ENCODE data around the gene PUS1.
"Not testable (repeated sequence)": the region's sequence is repeated elsewhere in the genome, so short reads cannot be mapped to it uniquely, and the experiment has no call there.

Gene PUS1

GRCh38 chr12:131965073-131965472 is 36.0 kb downstream of the PUS1 start:
- DNase-seq: no peak

- no peak for DNase-seq
These were observed 42.1 kb downstream of the PUS1 start for GRCh38 chr12:131971226-131971625.

DNA sequence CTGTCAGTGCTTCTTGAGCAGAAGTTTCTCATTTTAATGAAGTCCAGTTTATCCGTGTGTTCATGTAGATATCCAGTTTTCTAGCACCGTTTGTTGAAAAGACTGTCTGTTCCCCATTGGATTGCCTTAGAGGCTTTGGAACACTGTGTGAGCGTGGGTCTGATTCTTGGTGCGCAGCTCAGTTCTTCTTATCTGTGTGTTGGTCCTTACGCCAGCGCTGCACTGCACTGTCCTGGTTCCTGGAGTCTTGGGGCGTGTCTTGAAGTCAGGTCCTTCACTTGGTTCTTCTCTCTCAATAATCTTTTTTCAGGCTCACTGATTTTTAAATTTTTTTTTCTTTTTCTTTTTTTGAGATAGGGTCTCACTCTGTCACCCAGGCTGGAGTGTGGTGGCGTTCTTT is 46.2 kb downstream of the PUS1 start:
- DNase-seq: no peak

DNA sequence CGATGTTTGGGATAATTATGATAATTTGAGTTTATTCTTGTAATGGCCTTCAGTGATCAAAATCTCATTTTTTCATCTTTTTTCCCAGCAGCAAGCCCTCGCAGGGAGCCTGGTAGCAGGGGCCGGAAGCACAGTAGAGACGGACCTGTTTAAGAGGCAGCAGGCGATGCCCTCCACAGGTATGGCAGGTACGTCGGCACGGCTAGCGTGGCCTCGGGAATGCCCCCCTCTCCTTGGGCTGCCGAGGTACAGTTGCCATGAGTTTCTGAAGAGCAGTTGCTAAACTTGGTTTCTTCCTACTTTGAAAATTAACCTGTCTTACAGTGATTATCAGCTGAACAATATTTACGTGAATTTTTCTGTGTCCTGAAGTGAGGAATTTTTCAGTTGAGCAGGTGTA is 50.5 kb downstream of the PUS1 start:
- DNase-seq: no peak

- no peak for DNase-seq
These were observed 51.2 kb downstream of the PUS1 start for GRCh38 chr12:131980263-131980662.

DNA sequence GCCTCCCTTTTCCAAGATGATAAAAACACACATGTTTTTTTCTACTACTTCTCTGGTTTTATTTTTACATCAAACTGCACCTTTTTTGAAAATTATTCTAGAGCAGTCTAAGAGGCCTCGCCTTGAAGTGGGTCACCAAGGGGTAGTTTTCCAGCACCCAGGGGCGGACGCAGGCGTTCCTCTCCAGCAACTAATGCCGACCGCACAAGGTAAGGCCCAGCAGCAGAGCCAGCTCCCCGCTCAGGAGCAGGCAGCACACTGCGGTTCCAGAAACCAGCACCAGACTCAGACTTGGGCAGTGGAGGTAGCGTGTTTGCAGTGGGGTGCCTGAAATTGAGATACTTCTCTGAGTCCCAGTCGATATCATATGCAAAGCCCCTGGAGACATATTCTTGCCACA is 52.3 kb downstream of the PUS1 start:
- DNase-seq: no peak

GRCh38 chr12:131982041-131982440 is 53.0 kb downstream of the PUS1 start:
- DNase-seq: no peak

- DNase-seq: no peak
These were observed 54.0 kb downstream of the PUS1 start for GRCh38 chr12:131983026-131983425.

- no peak for DNase-seq
These were observed 54.5 kb downstream of the PUS1 start for GRCh38 chr12:131983554-131983953.

DNA sequence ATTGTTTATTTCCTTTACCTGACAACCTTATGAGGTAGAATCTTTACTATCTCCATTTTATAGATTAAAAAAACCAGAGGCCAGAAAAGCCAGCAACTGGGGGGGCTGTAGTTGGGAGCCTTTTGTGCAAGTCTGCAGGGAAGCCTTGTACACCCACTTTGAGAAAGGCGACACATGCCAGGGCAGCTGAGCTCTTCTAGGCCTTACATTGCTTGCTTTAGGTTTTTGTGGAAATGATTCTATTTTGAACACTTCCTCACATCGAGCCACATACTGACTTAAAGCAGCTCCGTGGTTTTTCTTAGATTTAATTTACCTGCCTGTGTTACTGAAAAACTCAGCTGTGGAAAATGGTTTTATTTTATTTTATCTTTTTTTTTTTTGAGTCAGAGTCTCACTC is 55.3 kb downstream of the PUS1 start:
- DNase-seq: no peak

DNA sequence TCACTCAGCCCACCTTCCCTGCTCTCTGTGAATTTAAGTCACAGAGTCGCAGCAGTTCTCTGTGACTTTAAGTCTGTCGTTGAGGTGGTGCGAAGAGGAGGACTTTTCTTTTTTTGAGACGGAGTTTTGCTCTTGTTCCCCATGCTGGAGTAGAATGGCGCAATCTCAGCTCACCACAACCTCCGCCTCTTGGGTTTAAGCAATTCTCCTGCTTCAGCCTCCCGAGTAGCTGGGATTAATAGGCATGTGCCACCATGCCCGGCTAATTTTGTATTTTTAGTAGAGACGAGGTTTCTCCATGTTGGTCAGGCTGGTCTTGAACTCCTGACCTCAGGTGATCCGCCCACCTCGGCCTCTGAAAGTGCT is 56.4 kb downstream of the PUS1 start:
- DNase-seq: not testable (repeated sequence)

- DNase-seq: no peak
These were observed 57.3 kb downstream of the PUS1 start for GRCh38 chr12:131986361-131986760.

GRCh38 chr12:131986910-131987309 is 57.8 kb downstream of the PUS1 start:
- no peak for DNase-seq

DNA sequence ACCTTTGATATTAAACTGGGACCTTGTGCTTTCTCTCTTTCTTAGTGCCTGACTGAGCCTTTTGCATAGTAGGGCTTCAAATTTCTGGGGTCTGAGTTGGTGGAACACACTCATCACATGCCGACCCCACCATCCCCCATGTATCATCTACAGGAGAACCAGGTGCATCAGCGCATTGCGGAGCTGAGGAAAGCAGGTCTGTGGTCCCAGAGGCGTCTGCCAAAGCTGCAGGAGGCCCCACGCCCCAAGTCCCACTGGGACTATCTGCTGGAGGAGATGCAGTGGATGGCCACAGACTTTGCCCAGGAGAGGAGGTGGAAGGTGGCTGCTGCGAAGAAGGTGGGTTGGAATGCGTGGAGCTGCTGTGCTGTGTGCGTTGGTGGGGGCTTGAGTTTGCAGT is 58.5 kb downstream of the PUS1 start:
- no peak for DNase-seq

DNA sequence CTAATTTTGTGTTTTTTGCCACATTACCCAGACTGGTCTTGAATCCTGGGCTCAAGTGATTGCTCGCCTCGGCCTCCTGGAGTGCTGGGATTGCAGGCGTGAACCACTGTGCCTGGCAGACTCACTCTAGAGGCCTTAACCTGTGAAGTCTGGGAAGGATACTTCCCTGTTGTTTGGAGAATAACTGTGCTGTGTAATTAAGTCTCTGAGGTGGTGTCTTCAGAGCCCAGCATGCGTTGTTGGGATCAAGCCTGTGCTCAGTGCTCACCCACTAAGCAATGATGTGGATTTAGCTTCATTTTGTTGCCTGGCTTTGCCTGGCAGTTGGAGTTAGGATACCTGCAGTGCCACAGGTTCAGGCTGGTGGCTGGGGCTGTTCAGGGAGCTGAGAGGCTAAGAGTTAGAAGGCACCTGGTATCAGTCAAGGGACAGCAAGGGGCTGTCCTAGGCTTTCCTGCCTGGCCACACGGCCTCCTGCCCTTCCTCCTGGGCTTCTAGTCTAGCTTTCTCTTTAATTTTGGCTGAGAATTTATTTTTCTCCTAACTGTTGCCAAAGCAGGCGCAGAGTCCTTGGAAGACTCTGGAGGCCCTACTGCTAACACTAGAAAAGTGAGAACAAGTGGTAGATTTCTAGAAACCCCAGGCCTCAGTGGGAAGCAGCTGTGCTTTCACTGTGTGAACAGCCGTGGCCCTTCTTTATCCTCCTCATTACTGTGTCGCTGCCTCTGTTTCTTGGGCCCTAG is 59.1 kb downstream of the PUS1 start:
- no peak for DNase-seq

GRCh38 chr12:131989021-131989420 is 59.9 kb downstream of the PUS1 start:
- no peak for DNase-seq

DNA sequence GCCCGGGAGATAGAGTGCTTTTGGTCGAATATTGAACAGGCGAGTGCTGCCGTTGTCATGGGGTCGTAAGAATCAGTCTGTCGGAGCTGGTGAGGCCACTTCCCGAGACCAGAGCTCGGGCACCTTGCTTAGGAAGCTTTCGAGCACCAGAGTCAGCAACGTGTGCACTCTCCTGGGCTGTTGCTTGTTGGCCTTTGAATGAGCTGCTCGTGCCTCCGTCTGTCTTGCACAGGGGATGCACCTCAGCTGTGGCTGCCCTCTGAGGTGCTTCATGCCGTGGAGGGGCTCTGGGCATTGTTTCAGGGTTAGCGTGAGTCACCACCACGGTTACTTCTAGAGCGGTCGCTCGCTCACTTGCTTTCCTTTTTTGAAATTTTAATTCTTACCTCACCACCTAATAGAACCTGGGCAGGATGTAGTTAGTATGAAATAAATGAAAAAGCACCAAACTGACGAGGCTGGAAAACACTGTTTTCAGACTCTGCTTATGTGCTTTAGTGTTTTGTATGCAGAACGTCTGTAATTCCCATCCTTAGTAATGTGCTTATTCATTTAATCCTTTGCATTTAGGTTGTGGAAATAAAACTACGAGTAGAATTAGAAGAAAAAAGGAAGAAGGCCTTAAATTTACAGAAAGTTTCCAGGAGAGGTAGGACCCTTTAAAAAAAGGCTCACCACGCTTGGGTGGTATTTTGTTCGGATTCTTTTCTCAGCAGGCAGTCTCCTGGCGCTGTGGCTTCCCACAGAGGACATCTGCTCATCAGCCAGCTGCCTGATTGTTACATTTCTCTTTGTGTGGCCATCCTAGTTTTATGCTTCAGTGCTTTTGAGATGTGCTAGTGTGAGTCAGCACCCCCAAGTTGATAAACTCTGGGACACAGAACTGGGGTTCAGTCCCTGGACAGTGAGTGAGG is 61.2 kb downstream of the PUS1 start:
- DNase-seq: no peak

GRCh38 chr12:131990980-131991305 is 61.9 kb downstream of the PUS1 start:
- DNase-seq: no peak

DNA sequence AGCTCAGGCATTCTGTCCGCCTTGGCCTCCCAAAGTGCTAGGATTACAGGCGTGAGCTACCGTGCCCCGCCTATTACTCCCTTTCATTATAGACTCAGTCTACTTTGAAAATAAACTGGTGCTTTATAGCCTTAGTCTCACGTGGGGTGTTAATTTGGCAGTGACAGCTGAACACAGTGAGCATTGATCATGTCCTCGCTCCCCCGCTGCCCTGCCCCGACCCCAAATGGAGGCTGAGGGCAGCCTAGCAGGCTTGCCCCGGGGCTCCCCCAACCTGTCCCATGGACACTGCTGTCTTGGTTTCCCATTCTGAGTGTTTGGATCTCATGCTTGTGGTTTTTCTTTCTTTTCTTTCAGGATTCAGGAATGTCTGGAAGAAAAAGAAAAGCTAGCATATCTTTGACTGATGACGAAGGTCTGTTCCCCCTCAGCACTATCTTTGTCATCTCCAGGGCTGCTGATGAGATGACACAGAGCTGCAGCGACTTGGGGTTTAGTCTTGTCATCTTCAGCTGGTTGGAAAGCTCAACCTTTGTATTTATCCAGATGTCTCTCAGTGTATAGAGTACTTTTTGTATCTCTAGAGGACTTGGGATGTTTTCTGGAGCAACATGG is 62.8 kb downstream of the PUS1 start:
- no peak for DNase-seq

GRCh38 chr12:131994589-131994988 is 65.5 kb downstream of the PUS1 start:
- no peak for DNase-seq

All from effector CD4-positive, alpha-beta T cell (primary cell).